DOHH2 (cell line): Measurements from ENCODE around the gene NLGN3.

Source experiments
- EZH2phosphoT487 ChIP-seq: fragments of 200-600 bp; sonication (generic); IDR thresholded peaks from 2 replicates; pipeline ENCODE4 v1.6.1; 2017; ENCODE audit warnings: borderline replicate concordance, mild to moderate bottlenecking, antibody characterized with exemption, low read length, moderate library complexity, mixed read lengths
- TF ChIP-seq, protein P1 (sequence below): fragments of 200-600 bp; sonication (generic); IDR thresholded peaks from one replicate; pipeline ENCODE4 v1.5.1; 2014; ENCODE audit warnings: antibody characterized with exemption, mild to moderate bottlenecking, low read depth, low read length; ENCODE audit not compliant: poor library complexity, severe bottlenecking

DNA sequence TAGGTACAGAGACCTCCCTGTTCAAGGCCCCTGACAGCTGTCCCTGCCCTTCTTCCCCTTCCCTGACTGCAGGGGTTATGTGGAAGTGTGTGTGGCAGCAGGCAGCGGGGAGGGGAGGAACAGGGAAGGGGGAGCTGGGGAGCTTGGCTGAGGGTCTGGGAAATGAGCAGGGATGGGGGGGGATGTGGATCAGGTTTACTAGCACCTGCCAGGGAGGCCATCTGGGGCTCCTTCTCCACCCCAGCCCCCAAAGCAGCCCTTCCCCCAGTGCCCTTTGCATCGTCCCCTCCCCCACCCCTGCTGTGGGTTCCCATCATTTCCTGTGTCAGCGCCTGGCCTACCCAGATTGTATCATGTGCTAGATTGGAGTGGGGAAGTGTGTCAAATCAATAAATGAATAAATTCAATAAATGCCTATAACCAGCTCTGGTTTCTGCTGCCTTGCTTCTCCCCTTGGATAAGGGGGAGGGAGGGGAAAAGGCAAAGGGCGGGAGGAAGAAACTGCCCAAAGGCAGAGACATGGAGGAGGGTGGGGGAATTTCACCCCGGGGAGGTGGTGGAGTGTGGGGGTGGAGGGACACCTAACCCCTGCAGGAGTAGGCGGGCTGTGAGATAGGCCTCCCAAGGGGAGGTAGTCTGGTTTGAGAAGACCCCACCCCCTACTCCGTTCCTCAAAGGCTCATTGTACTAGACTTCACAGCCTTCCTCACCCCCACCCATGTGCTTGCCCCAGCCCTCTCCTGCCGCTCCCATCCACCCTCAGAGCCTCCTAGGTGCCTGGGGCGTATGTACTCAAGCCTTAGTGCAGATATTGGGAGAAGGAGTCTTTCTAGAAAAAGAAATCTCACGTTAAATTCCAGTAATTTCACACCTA is 41.3 kb upstream of the NLGN3 start:
- TF ChIP-seq, protein P1, sequence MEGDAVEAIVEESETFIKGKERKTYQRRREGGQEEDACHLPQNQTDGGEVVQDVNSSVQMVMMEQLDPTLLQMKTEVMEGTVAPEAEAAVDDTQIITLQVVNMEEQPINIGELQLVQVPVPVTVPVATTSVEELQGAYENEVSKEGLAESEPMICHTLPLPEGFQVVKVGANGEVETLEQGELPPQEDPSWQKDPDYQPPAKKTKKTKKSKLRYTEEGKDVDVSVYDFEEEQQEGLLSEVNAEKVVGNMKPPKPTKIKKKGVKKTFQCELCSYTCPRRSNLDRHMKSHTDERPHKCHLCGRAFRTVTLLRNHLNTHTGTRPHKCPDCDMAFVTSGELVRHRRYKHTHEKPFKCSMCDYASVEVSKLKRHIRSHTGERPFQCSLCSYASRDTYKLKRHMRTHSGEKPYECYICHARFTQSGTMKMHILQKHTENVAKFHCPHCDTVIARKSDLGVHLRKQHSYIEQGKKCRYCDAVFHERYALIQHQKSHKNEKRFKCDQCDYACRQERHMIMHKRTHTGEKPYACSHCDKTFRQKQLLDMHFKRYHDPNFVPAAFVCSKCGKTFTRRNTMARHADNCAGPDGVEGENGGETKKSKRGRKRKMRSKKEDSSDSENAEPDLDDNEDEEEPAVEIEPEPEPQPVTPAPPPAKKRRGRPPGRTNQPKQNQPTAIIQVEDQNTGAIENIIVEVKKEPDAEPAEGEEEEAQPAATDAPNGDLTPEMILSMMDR: no peak
- no peak for TF ChIP-seq EZH2phosphoT487
